Measurements from ENCODE around the gene LMLN. TPM values are rescaled to one million over a fixed set of nuclear protein-coding genes. Genes with fewer than 3 reads are reported as not detected.

The LMLN gene
- total and polyA plus RNA-seq, 2 of the 13 experiments (the other 11 are each of a cell fraction or from before 2014, with no cell fraction given): 1.2 to 1.8 TPM

DNA sequence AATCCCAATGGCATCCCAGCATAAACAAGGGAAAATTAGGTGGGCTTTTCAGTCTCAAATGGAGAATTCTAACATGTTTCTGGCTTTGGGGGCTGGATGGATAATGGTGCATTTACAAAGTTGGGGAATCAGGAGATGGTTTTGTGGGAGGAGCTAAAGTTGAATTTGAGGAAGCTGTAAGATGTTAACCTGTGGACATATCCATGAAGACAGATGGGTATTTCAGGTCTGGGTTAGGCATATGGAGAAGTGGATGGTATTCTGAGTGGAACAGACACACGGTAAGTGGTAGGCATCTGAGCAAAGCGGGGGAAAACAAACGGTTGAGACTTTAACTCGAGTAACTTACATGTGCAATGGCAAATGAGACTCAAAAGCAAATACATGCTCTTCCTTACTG, 1.7 kb upstream of the LMLN start:
- Histone ChIP-seq H3K9me3 (ENCODE audit: low read length) (no peaks in the 10 kb centered on the region), H2AFZ (ENCODE audit: low read length) (no peak overlapping the region), H3K4me3 (replicated peaks in 1 of 3; ENCODE audit: insufficient read depth in 1 of 3, low read depth in 2 of 3, low read length in 3 of 3) (no peak overlapping the region), H3K4me2 (ENCODE audit: low read depth, low read length) (peak overlapping the region; percentile 52), H3K4me1 (ENCODE audit: insufficient read depth, low read length) (peaks cover 62% of the 10 kb centered on the region), H3K27ac (ENCODE audit: extremely low read length, insufficient read depth, low read length) (no peak overlapping the region), H3K36me3 (replicated peaks in 1 of 2; ENCODE audit: control insufficient read depth in 1 of 2, insufficient read depth in 2 of 2, low read length in 2 of 2) (peaks cover 9 to 33% of the 10 kb centered on the region in 2 experiments), H3K27me3 (ENCODE audit: control insufficient read depth in 1 of 2, insufficient read depth in 2 of 2, low read length in 2 of 2) (no peaks in the 10 kb centered on the region; a peak in 1 of 5 replicates), H3K9ac (ENCODE audit: insufficient read depth, low read depth, low read length) (peak overlapping the region; percentile 25; the same call in 1 of the 2 replicates), H3K79me2 (ENCODE audit: insufficient read depth, low read length) (peaks cover 7% of the 10 kb centered on the region), H4K20me1 (ENCODE audit: insufficient read depth, low read length) (peaks cover 15% of the 10 kb centered on the region)
- WGBS (ENCODE audit: low lambda C conversion rate): 94% methylated on average over 4 of the region's 4 CpGs
- in situ Hi-C loops (cut with HindIII; ENCODE audit: extremely low pct_ligation_motif_present, low pct_unique_long_range_greater_than_20kb) (no loop called here), intact Hi-C loops (cut with micrococcal nuclease; ENCODE audit: unreplicated experiment) (no loop called here)
- no peak for ATAC-seq
- CTCF ChIA-PET (ENCODE audit: low intra/inter-chr PET ratio, low total read pairs): no interaction called here
- no TSS peak for BruUV-seq (replicated peaks)
- DNase-seq (ENCODE audit: low spot score): no peak
- no peak for FAIRE-seq
- TF ChIP-seq, protein P1, sequence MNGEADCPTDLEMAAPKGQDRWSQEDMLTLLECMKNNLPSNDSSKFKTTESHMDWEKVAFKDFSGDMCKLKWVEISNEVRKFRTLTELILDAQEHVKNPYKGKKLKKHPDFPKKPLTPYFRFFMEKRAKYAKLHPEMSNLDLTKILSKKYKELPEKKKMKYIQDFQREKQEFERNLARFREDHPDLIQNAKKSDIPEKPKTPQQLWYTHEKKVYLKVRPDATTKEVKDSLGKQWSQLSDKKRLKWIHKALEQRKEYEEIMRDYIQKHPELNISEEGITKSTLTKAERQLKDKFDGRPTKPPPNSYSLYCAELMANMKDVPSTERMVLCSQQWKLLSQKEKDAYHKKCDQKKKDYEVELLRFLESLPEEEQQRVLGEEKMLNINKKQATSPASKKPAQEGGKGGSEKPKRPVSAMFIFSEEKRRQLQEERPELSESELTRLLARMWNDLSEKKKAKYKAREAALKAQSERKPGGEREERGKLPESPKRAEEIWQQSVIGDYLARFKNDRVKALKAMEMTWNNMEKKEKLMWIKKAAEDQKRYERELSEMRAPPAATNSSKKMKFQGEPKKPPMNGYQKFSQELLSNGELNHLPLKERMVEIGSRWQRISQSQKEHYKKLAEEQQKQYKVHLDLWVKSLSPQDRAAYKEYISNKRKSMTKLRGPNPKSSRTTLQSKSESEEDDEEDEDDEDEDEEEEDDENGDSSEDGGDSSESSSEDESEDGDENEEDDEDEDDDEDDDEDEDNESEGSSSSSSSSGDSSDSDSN (CRISPR knock-in tag; IDR thresholded peaks at IDR 0.05): no peak
- no peak for TF ChIP-seq RBM22 (optimal IDR thresholded peaks at IDR 0.05; ENCODE audit: low read length)
- no peak for TF ChIP-seq BCL6 (CRISPR knock-in tag; IDR thresholded peaks at IDR 0.05)
- no peak for TF ChIP-seq GTF3A (CRISPR knock-in tag; conservative IDR thresholded peaks at IDR 0.05)
- TF ChIP-seq ELF4 (CRISPR knock-in tag; IDR thresholded peaks at IDR 0.05; ENCODE audit: borderline replicate concordance): no peak
- TF ChIP-seq HOXA7 (CRISPR knock-in tag; IDR thresholded peaks at IDR 0.05): no peak
- TF ChIP-seq ARID3A (IDR thresholded peaks at IDR 0.05; ENCODE audit: low read depth, low read length): no peak
- TF ChIP-seq E2F5 (CRISPR knock-in tag; conservative IDR thresholded peaks at IDR 0.05): no peak
- TF ChIP-seq, protein P2, sequence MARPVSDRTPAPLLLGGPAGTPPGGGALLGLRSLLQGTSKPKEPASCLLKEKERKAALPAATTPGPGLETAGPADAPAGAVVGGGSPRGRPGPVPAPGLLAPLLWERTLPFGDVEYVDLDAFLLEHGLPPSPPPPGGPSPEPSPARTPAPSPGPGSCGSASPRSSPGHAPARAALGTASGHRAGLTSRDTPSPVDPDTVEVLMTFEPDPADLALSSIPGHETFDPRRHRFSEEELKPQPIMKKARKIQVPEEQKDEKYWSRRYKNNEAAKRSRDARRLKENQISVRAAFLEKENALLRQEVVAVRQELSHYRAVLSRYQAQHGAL (CRISPR knock-in tag; IDR thresholded peaks at IDR 0.05; ENCODE audit: not compliant biosample characterization): no peak
- no peak for TF ChIP-seq POGZ (CRISPR knock-in tag; IDR thresholded peaks at IDR 0.05)
- TF ChIP-seq, protein P3, sequence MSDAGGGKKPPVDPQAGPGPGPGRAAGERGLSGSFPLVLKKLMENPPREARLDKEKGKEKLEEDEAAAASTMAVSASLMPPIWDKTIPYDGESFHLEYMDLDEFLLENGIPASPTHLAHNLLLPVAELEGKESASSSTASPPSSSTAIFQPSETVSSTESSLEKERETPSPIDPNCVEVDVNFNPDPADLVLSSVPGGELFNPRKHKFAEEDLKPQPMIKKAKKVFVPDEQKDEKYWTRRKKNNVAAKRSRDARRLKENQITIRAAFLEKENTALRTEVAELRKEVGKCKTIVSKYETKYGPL (CRISPR knock-in tag; IDR thresholded peaks at IDR 0.05): no peak
- TF ChIP-seq ZNF550 (CRISPR knock-in tag; IDR thresholded peaks at IDR 0.05; ENCODE audit: borderline replicate concordance): no peak
- TF ChIP-seq CBX2 (IDR thresholded peaks at IDR 0.05; ENCODE audit: low read depth, low read length): no peak
- no peak for TF ChIP-seq CBX2 (CRISPR knock-in tag; IDR thresholded peaks at IDR 0.05; ENCODE audit: low read depth)
- no peak for TF ChIP-seq ZMYM2 (CRISPR knock-in tag; IDR thresholded peaks at IDR 0.05)
- no peak for TF ChIP-seq SPEN (CRISPR knock-in tag; IDR thresholded peaks at IDR 0.05; ENCODE audit: low read depth)
- POLR2A ChIA-PET: interaction anchor here (1.5 kb wide), 1 partner anchor 9 kb away, joined by 7 read pairs; the partner anchor contains the start of gene RPL35A

Data from HepG2 (cell line).